NCI-H146 treated with DMSO at 0.1 percent for 48 hours (cell line): ENCODE data around the gene TK1.

Experiments
- DNase-seq: peaks from one replicate; lab custom pipeline; 2025; ENCODE audit not compliant: unreplicated experiment; lab: John Stamatoyannopoulos, UW

Gene TK1

DNA sequence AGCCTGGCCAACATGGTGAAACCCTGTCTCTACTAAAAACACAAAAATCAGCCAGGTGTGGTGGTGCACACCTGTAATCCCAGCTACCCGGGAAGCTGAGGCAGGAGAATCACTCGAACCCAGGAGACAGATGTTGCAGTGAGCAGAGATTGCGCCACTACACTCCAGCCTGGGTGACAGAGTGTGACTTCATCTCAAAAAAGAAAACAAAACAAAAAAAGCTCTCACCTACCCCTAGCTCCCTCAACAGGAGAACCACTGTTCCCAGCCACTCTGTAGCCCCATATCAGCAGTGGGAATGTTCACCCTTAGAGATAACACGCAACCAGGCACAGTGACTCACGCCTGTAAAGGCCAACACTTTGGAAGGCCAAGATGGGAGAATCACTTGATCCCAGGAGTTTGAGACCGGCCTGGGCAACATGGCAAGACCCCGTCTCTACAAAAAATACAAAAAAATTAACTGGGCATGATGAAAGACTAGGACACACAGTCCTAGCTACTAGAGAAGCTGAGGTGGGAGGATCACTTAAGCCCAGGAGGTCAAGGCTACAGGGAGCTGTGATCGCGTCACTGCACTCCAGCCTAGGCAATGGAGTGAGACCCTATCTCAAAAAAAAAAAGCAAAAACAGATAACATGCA is 50.9 kb downstream of the TK1 start:
- no peak for DNase-seq

DNA sequence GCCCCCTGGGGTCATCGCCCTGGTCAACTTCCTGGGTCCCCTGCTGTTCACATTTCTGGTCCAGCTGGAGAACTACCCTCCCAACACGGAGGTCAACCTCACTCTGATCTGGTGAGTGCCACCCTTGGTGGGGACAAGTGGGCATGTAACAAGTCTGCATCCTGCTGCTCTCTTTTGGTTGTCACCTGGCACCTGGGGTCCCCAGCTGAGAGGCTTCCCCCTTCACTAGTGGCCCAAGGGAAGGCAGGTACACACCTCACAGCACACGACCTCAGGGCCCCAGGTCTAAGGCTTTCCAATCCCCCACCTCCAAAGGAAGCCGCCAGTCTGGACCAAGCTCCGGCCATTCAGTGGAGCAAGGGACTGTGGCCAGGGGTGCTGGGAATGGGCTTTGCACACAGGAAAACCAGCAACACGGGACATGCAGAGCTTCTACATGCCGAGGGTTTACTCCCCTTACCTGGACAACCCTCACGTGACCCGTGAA is 51.9 kb downstream of the TK1 start:
- DNase-seq = no peak

DNA sequence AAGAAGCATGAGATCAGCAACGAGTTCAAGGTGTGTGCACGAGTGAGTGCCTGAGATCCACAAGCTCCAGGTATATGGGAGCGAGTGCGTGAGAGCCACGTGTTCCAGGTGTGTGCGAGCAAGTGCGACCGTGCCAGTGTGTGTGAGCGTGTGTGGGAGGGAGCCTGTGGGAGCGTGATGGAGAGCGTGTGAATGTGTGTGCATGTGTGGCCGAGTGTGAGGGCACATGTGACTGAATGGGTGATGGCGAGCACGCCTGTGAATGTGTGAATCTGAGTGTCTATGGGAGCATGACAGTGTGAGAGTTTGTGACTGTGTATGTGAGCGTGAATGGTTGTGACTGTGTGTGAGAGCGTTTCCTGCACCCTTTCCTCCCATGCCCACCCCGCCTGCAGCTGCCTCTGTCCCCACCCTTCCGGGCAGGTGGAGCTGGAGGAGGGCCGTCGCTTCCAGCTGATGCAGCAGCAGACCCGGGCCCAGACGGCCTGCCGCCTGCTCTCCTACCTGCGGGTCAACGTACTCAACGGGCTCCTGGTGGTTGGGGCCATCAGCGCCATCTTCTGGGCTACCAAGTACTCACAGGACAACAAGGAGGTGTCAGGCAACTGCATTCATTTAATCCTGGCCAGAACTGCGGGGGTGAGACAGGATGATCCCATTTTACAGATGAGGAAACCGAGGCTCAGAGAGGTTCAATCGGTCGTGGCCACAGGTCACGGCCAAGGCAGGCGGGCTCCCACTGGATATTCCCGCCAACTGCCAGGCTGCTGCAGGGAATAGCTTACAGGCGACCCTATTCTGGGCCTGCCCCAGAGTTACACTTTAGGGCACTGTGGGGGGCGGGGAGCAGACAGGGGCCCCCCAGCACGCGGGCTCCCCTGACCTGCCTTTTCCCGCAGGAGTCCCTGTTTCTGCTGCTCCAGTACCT is 52.6 kb downstream of the TK1 start:
- DNase-seq = peak; percentile 53

DNA sequence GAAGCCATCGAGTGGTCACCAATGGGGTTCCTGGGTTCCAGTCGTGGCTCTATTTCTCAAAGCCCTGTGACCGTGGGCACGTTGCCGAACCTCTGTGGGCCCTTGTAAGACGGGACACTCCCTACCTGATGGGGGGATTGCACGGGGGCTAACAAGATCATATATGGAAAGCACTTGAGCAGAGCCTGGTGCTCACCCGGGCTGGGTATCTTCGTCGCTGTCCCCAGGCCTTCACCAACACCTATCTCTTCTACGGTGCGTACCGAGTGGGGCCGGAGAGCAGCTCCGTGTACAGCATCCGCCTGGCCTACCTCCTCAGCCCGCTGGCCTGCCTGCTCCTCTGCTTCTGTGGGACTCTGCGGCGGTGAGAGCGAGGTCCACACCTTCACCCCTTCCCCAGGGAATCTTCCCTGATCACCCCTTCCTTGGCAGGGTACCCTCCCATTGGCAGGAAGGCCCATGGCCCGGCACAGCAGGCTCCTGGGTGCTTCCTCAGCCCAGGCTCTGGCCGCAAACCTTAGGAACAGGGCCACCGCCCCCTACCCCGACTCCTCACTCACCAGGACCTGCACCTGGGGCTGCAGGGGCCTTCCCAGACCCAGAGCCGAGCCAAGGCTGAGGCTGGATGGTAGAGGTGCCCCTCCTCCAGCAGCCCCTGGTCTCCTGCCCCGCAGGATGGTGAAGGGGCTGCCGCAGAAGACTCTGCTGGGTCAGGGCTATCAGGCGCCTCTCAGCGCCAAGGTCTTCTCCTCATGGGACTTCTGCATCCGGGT is 53.5 kb downstream of the TK1 start:
- DNase-seq = no peak

DNA sequence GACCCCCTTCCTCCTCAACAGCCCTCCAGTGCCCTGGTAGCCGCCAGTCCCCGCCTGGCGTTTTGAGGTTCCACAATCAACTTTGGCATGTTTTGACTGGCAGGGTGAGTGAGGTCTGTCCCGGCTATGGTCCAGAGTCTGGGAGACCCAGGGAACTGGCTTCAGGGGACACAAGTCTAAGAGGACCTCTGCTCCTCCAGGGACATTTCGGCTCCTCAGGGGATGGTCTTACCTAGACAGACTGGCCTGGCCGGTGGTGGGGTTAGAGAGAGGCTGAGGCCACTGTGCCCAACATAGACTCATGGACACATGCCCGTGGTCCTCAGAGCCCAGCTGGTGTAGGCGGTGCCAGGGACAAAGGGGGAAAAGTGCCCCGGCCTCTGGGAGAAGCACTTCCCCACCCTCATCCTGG is 54.1 kb downstream of the TK1 start:
- DNase-seq = no peak

DNA sequence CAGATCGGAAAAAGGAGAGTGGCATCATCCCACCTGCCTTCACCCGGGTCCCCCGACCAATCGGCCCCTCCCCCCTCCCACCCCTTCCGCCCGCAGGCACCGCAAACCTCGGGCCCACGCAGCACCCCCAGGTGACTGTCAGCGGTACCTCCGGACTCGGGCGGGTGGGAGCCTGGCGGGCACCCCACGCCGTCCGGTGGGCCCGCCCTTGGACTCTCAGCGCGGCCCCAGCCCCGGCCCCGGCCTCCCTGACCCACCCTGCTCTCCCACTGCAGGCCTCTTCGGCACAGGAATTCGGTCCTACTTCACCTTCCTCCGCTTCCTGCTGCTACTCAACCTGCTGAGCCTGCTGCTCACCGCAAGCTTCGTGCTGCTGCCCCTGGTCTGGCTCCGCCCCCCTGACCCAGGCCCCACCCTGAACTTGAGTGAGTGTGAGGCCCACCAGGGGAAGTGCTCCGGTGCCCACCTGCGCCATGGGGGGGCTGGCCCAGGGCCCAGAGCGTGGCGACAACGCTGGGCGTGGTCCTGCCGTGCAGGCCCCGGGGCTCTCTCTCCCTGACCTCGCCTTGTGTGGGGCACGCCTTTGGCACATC is 54.7 kb downstream of the TK1 start:
- no peak for DNase-seq

DNA sequence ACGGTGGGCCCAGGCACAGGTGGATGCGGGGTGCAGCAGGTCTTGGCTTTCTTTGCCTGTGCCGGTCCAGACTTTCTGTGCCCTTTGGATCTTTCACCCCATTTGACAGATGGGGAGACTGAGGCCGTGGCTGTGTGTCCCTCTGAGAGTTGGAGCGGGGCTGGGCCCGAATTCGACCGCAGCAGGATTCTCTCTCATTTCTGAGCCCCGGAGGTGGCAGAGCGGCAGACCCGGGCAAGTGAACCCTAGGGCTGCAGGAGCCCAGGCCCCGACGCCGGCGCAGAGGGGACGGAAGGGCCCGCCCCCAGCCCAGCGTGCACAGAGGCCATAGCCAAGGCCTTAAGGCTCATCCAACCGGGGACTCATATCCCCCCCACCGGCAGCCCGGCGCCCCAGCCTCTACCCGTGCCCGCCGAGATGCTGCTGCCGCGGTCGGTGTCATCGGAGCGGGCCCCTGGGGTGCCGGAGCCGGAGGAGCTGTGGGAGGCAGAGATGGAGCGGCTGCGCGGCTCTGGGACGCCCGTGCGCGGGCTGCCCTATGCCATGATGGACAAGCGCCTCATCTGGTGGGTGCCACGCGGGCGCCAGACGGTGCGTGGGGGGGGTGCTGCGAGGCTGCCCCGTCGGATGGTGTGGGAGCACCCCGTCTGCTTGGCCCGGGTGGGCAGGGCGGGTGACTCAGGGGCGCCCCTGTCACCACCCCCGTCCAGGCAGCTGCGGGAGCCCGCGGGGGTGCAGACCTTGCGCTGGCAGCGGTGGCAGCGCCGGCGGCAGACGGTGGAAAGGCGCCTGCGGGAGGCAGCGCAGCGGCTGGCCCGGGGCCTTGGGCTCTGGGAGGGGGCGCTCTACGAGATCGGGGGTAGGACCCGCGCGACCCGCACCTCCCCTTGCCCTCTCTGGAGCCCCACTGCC is 55.4 kb downstream of the TK1 start:
- no peak for DNase-seq

DNA sequence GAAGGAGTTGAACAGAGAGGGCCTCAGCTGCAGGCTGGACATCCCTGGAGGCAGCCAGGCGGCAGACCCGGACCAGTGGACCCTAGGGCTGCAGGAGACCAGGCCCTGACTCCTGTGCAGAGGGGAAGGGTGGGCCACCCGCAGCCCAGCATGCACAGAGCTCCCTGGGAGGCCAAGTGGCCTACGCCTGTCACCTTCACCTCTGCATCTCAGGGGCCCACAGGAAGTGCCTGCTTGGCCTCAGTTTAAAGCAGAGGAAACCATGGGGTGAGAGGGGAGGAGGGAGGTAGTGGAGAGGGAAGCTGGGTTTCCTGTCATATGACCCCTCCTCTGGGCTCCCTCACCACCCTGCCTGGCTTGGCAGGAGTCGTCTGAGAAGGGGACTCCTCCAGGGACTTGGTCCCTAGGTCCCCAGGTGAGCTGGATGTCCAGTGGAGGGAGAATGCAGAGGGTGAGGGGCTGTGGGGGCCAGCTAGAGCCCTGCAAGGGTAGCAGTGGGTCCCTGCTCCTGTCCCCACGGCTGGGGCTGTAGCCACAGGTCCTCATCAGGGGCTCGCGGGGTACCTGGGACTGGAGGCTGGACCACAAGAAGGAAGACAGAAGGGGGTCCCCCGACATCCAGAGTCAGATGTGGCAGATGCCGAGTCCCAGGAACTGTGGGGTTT is 56.3 kb downstream of the TK1 start, which contains the start of gene TMC8:
Gene TMC8 (plus strand): TSS at position 335 of the 665 bp plus-strand sequence. CDS start 818 bp downstream, outside the sequence.
- DNase-seq = no peak

DNA sequence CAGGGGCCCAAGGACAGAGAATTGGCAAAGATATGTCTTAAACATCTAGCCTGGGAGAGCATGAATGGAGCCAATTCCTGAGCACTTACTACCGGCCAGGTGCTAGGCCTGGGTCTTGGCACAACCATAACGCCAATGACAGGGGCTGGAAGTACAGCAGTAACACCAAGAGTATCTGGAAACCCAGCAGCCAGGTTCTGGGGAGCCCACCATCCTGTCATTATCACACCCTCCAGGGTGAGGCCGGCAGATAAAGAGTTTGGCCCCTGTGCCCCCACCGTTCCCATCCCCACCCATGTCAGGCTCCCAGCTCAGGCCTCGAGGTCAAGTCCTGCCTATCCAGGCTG is 56.8 kb downstream of the TK1 start:
- DNase-seq = no peak

DNA sequence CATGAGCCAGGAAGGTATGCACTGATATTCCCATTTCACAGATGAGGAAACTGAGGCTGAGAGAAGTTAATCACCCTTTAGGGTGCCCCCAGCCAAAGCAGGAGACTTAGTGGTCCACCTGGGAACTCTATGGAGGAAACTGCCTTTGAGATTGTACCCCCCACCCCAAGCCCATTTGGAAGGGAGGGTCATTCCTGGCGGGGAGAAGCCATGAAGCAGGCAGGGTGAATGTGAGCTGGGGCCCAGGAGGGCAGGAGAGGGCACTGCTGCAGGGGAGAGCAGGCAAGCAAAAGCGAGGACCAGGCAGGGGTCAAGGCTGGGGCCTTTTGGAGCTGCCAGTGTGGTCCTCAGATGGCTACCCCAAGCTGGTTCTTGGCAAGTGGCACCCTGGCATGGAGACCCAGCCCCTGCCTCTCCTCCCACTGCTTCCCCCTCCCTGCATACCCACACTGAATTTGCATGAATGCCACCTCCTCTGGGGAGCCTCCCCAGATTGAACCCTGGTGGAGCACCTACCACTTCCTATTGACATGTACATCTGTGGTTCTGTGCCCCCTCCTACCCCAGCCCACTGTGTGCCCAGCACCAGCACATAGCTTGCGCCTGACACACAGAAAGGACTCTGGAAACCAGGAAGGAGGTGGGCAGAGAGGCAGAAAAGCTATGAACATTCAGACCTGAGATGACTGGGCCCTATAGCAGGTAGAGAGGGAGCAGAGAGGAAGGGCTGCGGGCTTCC is 57.3 kb downstream of the TK1 start:
- DNase-seq = no peak

DNA sequence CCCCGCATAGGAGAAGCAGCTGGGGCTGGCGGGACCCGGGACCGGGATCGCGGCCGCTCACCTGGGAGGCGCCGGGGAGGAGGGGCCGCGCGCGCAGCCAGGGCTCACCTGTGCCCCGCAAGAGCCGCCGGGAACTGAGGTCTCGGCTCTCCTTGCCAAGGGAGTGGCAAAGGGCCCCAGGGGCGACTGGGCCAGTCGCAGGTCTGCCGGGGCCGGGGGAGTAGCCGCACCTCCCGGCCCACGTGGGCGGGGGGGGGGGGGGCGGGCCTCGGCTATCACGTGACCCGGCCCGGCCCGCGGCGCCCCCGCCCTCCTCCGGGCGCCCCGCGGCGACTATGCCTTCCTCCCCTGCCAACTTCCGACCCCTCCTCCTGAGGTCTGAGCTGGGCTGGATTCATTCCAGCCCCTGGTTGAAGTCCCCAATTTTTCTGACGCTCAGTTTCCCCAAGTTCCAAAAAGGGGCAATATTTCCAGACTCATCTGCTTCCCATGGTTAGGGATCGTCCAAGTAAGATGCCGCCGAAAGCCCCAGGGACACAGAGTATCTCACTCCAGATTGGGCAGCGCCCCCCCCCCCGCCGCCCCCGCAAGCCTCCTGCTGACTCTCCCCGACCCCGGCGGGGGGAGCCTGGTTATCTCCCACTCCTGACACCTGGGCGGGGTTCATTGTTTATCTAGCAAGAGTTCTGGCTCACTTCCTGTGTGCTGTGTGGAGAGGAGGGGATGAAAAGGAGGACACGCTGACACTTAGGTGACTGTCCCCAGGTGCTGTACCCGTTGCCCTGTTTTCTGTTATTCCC is 58.1 kb downstream of the TK1 start, which contains the start of gene TMC6:
Gene TMC6 (minus strand): TSS at position 205 of the 800 bp plus-strand sequence. CDS start 1,923 bp downstream, outside the sequence.
- peak; percentile 58 for DNase-seq

DNA sequence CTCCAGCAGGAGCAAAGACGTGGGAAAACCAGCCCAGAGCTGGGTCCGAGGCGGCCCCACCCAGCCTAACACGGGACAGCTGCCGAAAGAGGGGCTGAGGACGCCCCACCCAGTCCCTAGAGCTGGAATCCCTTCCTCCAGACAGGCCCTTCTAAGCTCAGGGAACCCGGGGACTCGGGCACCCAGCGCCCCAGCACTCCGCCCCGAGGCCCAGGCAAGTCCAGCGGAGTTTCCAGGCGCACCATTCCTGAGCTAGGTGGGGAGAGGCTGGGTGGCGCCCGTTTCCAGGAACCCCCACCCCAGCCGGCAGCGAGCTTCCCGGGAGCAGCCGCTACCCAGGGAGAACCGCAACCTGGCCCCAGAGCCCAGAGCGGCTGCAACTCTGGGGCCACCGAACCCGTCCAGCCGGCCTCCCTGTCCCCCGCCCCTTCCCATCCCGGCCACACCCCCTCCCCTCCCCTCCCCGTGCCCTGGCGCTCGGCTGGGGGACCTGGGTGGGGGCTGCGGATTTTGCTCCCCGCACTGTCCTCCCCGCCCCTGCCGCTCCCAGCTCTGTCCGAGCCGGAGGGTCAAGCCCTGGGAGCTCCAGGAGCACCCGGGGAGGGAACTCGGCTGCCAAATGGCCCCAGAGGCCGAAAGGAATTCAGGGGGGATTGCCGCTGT is 58.8 kb downstream of the TK1 start:
- no peak for DNase-seq

DNA sequence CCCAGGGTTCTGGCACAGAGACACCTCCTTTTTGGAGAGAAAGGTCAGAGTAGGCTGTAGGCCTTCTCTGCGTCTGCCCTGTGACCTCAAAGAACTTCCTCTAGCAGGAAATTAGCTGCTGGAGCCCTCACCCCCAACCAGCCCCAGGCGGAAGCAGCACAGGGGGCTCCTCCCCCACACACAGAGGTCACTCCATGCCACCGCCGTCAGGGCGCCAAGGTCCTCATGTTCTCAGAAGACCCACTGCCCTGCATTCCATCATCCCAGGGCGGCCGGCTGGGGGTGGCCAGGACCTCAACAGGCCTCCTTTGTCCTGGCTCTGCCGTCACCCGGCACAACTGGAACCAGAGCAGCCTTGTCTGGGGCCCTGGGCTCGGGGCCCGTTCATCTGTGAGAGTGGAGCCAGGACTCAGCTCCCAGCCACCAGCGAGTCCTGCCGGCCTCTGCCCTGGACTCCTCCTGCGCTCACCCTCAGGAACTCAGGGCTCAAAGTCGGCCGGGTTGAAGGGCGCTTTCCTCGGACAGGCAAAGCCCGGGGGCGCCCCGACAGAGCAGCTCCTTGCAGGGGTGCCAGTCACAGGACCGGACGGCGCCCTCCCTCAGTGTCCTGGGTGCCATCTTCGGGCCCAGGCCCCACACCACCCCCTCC is 59.5 kb downstream of the TK1 start:
- no peak for DNase-seq

DNA sequence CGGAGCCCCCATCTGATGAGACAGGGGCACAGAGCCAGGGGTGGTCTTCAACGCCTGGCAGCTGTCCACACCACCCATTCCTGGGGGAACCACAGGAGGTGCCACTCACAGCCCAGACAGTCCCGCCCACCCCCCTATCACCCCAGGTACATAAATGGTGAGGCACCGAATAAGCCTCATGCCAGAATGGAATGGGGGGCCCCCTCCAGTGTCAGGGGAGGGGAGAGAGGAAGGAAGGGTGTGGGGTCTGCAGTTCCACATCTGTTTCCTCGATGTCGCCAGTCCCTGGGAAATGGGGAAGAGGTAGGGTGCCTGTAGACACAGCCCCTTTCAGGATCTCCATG is 60.0 kb downstream of the TK1 start:
- DNase-seq = no peak

DNA sequence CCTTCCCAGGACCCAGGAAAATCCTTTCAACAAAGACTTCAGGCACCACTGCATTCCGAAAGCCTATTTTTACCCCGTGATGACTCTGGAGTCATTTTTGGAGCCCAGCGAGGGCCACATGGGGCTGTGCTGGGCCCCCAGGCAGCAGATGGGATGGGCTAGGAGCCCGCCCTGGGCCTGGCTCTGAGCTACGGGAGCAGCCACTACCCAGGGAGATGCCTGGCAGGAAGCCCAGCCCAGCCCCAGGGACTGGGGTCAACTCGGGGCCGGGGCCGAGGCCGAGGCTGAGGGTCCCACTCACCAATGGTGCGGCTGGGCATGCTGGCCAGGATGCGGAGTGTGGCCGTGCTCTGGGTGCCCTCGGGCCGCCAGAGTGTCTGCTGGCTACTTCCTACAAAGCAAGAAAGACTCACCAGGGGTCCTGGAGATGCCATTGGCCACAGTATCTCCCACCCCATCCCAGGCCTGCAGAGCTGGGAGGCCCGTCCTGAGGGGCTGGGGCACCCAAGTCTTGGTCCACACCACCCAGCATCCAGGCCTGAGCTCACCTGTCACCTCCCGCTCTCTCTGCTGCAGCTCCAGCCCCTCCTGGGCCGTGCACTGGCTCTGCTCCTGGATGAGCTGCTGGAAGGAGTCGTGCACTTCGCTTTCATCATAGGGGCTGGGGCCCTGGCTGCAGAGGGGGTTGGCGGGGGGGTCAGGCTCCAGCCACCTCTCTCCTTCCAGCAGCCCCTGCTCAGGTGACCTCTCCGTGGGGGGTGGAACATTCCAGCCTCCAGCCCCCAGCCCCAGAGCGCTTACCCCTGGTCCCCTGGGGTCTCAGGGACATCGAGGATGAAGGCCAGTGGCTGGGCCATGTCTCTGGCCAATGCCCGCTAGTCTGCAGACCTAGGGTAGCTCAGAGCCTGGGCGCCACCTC is 60.6 kb downstream of the TK1 start:
- no peak for DNase-seq
